ENCODE results near the gene GPX2. TPM values are rescaled to one million over a fixed set of nuclear protein-coding genes. Genes with fewer than 3 reads are reported as not detected.
"Not testable (repeated sequence)": the region's sequence is repeated elsewhere in the genome, so short reads cannot be mapped to it uniquely, and the experiment has no call there.

GPX2 gene
- total RNA-seq, 1 experiment from 2014 or later, result not detected

- intact Hi-C loops (cut with micrococcal nuclease), result no loop called here
- DNase-seq (ENCODE audit: unreplicated experiment), result no peak
- no peak for TF ChIP-seq CTCF (IDR thresholded peaks at IDR 0.05; ENCODE audit: unreplicated experiment)
- Mint-ChIP-seq H3K4me1 (ENCODE audit: insufficient read depth, unreplicated experiment) (peaks cover 30% of the 10 kb centered on the region), H3K36me3 (ENCODE audit: insufficient read depth, unreplicated experiment) (peaks cover 11% of the 10 kb centered on the region), H3K27ac (ENCODE audit: low read depth, unreplicated experiment) (peak overlapping the region; percentile 98), H3K4me3 (ENCODE audit: unreplicated experiment) (peak overlapping the region; percentile 85), H3K9me3 (ENCODE audit: unreplicated experiment) (no peaks in the 10 kb centered on the region), H3K27me3 (ENCODE audit: insufficient read depth, unreplicated experiment) (no peaks in the 10 kb centered on the region)
- POLR2A ChIA-PET, result interaction anchor here (0.7 to 3.0 kb wide), 16 partner anchors 9 to 300 kb away, joined by 3 to 32 read pairs (median 3); partner anchors contain the start of genes FNTB and MAX
- BruUV-seq (replicated peaks), result TSS peak; percentile 62
- CTCF ChIA-PET, result interaction anchor here (0.6 to 1.5 kb wide), 6 partner anchors 9 to 1176 kb away, joined by 3 to 4 read pairs (median 4); no protein-coding TSS in a partner anchor
These were observed 27.5 kb downstream of the GPX2 start for GRCh38 chr14:64915029-64915424.

- Mint-ChIP-seq H3K36me3 (ENCODE audit: insufficient read depth, unreplicated experiment) (peaks cover 6% of the 10 kb centered on the region), H3K4me3 (ENCODE audit: unreplicated experiment) (peak within 1 kb of the TSS; percentile 85), H3K4me1 (ENCODE audit: insufficient read depth, unreplicated experiment) (peaks cover 25% of the 10 kb centered on the region), H3K9me3 (ENCODE audit: unreplicated experiment) (no peaks in the 10 kb centered on the region), H3K27ac (ENCODE audit: low read depth, unreplicated experiment) (peak within 1 kb of the TSS; percentile 98), H3K27me3 (ENCODE audit: insufficient read depth, unreplicated experiment) (no peaks in the 10 kb centered on the region)
- CTCF ChIA-PET, result interaction anchor here (0.6 to 1.5 kb wide), 5 partner anchors 10 to 1175 kb away, joined by 3 to 4 read pairs (median 4); no protein-coding TSS in a partner anchor
- TF ChIP-seq CTCF (IDR thresholded peaks at IDR 0.05; ENCODE audit: unreplicated experiment), result no peak
- no TSS peak for BruUV-seq (replicated peaks)
- intact Hi-C loops (cut with micrococcal nuclease), result loop anchor here (5.0 kb wide), 1 partner anchor 73 kb away; the partner anchor contains the start of gene FNTB
- POLR2A ChIA-PET, result interaction anchor here (0.6 to 3.0 kb wide), 21 partner anchors 10 to 512 kb away, joined by 3 to 32 read pairs (median 3); partner anchors contain the start of genes FNTB and MAX
- peak; percentile 99 for DNase-seq (ENCODE audit: unreplicated experiment)
These were observed 28.1 kb downstream of the GPX2 start, which contains the start of gene CHURC1 for GRCh38 chr14:64914237-64915028. TSS of gene CHURC1 (plus strand) at chr14:64914455. CDS start at chr14:64914496, 41 bp downstream.

- peak overlapping the region; percentile 98 for H3K27ac Mint-ChIP-seq (ENCODE audit: low read depth, unreplicated experiment)
- H3K36me3 Mint-ChIP-seq (ENCODE audit: insufficient read depth, unreplicated experiment); BruUV-seq (replicated peaks); H3K27me3 Mint-ChIP-seq (ENCODE audit: insufficient read depth, unreplicated experiment); H3K9me3 Mint-ChIP-seq (ENCODE audit: unreplicated experiment); DNase-seq (ENCODE audit: unreplicated experiment): not testable (repeated sequence)
- peak overlapping the region; percentile 85 for H3K4me3 Mint-ChIP-seq (ENCODE audit: unreplicated experiment)
- intact Hi-C loops (cut with micrococcal nuclease), result loop anchor here (5.0 kb wide), 1 partner anchor 74 kb away; the partner anchor contains the start of gene FNTB
- H3K4me1 Mint-ChIP-seq (ENCODE audit: insufficient read depth, unreplicated experiment), result peaks cover 23% of the 10 kb centered on the region
- ChIA-PET POLR2A (interaction anchor here (0.6 to 3.0 kb wide), 7 partner anchors 11 to 511 kb away, joined by 3 to 32 read pairs (median 3); partner anchors contain the start of gene FNTB), CTCF (interaction anchor here (1.5 kb wide), 1 partner anchor 18 kb away, joined by 3 read pairs; no protein-coding TSS in a partner anchor)
These were observed 29.1 kb downstream of the GPX2 start for GRCh38 chr14:64913477-64913876.

- peaks cover 13% of the 10 kb centered on the region for H3K4me1 Mint-ChIP-seq (ENCODE audit: insufficient read depth, unreplicated experiment)
- no TSS peak for BruUV-seq (replicated peaks)
- POLR2A ChIA-PET, result no interaction called here
- TF ChIP-seq CTCF (IDR thresholded peaks at IDR 0.05; ENCODE audit: unreplicated experiment), result no peak
- CTCF ChIA-PET, result interaction anchor here (0.6 to 3.6 kb wide), 6 partner anchors 14 to 479 kb away, joined by 3 to 24 read pairs (median 6); no protein-coding TSS in a partner anchor
- intact Hi-C loops (cut with micrococcal nuclease), result loop anchor here (5.0 kb wide), 1 partner anchor 75 kb away; the partner anchor contains the start of gene FNTB
- no peak overlapping the region for H3K27ac Mint-ChIP-seq (ENCODE audit: low read depth, unreplicated experiment)
- H3K9me3 Mint-ChIP-seq (ENCODE audit: unreplicated experiment), result no peaks in the 10 kb centered on the region
- H3K27me3 Mint-ChIP-seq (ENCODE audit: insufficient read depth, unreplicated experiment), result no peaks in the 10 kb centered on the region
- H3K36me3 Mint-ChIP-seq (ENCODE audit: insufficient read depth, unreplicated experiment), result peaks cover 5% of the 10 kb centered on the region
- H3K4me3 Mint-ChIP-seq (ENCODE audit: unreplicated experiment), result no peak overlapping the region
- no peak for DNase-seq (ENCODE audit: unreplicated experiment)
These were observed 30.3 kb downstream of the GPX2 start for GRCh38 chr14:64912261-64912660.
